Calu3 (cell line): ENCODE data around the gene PCDHGA9. TPM values are rescaled to one million over a fixed set of nuclear protein-coding genes. Genes with fewer than 3 reads are reported as not detected.
"Not testable (repeated sequence)": the region's sequence is repeated elsewhere in the genome, so short reads cannot be mapped to it uniquely, and the experiment has no call there.

ENCODE experiments used
- BruUV-seq: library from RNA; stranded (reverse); fragments of 400-500 nt; replicated peaks from 2 replicates; lab custom pipeline; 2021; lab: Mats Ljungman, UMichigan
- CTCF ChIA-PET: fragments of 300-600 bp; sonication (Branson Sonifier 250); formaldehyde crosslinking; loops from one replicate; lab custom pipeline; 2022; ENCODE audit warnings: antibody characterized with exemption; lab: Charles Lee
- DNase-seq: peaks from one replicate; pipeline ENCODE4 v3.0.0; 2022
- H3K27ac Mint-ChIP-seq: one replicate; pipeline ENCODE4 v1.8.0; 2022; ENCODE audit warnings: mixed read lengths; ENCODE audit not compliant: unreplicated experiment
- H3K27me3 Mint-ChIP-seq: one replicate; pipeline ENCODE4 v1.8.0; 2022; ENCODE audit warnings: mixed read lengths; ENCODE audit not compliant: unreplicated experiment
- H3K36me3 Mint-ChIP-seq: one replicate; pipeline ENCODE4 v1.8.0; 2022; ENCODE audit warnings: mild to moderate bottlenecking, moderate library complexity, mixed read lengths; ENCODE audit not compliant: insufficient read depth, unreplicated experiment
- H3K4me1 Mint-ChIP-seq: one replicate; pipeline ENCODE4 v1.8.0; 2022; ENCODE audit warnings: mild to moderate bottlenecking, low read depth, mixed read lengths; ENCODE audit not compliant: unreplicated experiment
- H3K4me3 Mint-ChIP-seq: one replicate; pipeline ENCODE4 v1.8.0; 2022; ENCODE audit warnings: mild to moderate bottlenecking, low read depth, moderate library complexity, mixed read lengths; ENCODE audit not compliant: unreplicated experiment
- H3K9me3 Mint-ChIP-seq: one replicate; pipeline ENCODE4 v1.8.0; 2022; ENCODE audit warnings: low read depth, mixed read lengths; ENCODE audit not compliant: unreplicated experiment
- CTCF ChIP-seq: fragments of 200-600 bp; IDR thresholded peaks from one replicate; pipeline ENCODE4 v1.8.0; 2022; ENCODE audit warnings: antibody characterized with exemption; ENCODE audit not compliant: unreplicated experiment
- intact Hi-C: fragments of 100-400 bp; cut with micrococcal nuclease; formaldehyde crosslinking; loops from one replicate; pipeline ENCODE4 v1.10.0; 2022; ENCODE audit not compliant: unreplicated experiment
- total RNA-seq: library from RNA; stranded (reverse); gene quantifications from 2 replicates; pipeline ENCODE4 v1.2.3, GENCODE V29; 2022

PCDHGA9 gene
- total RNA-seq, 1 experiment from 2014 or later, result 18.1 TPM

DNA sequence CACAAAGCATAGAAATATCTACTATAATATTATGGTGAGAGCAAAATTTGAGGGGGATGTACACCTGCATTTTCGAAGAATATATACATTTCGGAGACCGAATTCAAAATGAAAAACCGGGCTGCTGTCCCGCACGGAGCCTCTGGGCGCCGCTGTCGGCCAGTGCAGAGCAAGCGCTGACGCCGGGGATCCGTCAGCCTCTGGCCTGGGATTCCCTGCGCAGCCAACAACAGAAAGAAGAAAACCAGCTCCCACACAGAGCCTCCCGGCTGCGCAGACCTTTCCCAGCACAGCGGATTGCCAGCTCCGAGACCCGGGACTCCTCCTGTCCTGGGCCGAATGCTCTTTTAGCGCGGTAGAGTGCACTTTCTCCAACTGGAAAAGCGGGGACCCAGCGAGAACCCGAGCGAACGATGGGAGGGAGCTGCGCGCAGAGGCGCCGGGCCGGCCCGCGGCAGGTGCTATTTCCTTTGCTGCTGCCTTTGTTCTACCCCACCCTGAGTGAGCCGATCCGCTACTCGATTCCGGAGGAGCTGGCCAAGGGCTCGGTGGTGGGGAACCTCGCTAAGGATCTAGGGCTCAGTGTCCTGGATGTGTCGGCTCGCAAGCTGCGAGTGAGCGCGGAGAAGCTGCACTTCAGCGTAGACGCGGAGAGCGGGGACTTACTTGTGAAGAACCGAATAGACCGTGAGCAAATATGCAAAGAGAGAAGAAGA is 5.4 kb downstream of the PCDHGA9 start, which contains the start of gene PCDHGB6:
Gene PCDHGB6, plus strand, starts transcription at position 232 of the 716 bp plus-strand sequence. Its CDS starts 182 bp downstream, at position 414.
- H3K27me3 Mint-ChIP-seq, BruUV-seq, intact Hi-C loops: not testable (repeated sequence)
- Mint-ChIP-seq H3K4me1 (peaks cover 38% of the 10 kb centered on the region), H3K9me3 (peaks cover 14% of the 10 kb centered on the region), H3K4me3 (peak within 1 kb of the TSS; percentile 75), H3K36me3 (peaks cover 34% of the 10 kb centered on the region), H3K27ac (peak within 1 kb of the TSS; percentile 57)
- CTCF ChIA-PET, result interaction anchor here (0.8 to 2.9 kb wide), 10 partner anchors 10 to 211 kb away, joined by 3 to 20 read pairs (median 7); partner anchors contain the start of genes DIAPH1, PCDHB14, PCDHGB7 and PCDHGC3
- TF ChIP-seq CTCF, result peak; percentile 71
- peak; percentile 79 for DNase-seq

DNA sequence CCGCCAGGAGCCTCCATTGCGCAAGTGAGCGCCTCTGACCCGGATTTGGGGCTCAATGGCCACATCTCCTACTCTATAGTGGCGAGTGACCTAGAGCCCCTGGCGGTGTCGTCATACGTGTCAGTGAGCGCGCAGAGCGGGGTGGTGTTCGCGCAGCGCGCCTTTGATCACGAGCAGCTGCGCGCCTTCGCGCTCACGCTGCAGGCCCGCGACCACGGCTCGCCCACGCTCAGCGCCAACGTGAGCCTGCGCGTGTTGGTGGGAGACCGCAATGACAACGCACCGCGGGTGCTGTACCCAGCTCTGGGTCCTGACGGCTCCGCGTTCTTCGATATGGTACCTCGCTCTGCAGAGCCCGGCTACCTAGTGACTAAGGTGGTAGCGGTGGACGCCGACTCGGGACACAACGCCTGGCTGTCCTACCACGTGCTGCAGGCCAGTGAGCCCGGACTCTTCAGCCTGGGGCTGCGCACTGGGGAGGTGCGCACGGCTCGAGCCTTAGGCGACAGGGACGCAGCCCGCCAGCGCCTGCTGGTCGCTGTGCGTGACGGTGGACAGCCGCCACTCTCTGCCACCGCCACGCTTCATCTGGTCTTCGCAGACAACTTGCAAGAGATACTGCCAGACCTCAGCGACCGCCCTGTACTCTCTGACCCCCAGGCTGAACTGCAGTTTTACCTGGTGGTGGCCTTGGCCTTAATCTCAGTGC is 7.2 kb downstream of the PCDHGA9 start:
- no peak for TF ChIP-seq CTCF
- CTCF ChIA-PET, result no interaction called here
- intact Hi-C loops, result no loop called here
- peaks cover 22% of the 10 kb centered on the region for H3K9me3 Mint-ChIP-seq
- peaks cover 28% of the 10 kb centered on the region for H3K36me3 Mint-ChIP-seq
- H3K4me3 Mint-ChIP-seq, result peak overlapping the region; percentile 6
- DNase-seq, result no peak
- H3K4me1 Mint-ChIP-seq, result peaks cover 37% of the 10 kb centered on the region
- no peak overlapping the region for H3K27ac Mint-ChIP-seq
- BruUV-seq, result no TSS peak
- H3K27me3 Mint-ChIP-seq, result no peaks in the 10 kb centered on the region

DNA sequence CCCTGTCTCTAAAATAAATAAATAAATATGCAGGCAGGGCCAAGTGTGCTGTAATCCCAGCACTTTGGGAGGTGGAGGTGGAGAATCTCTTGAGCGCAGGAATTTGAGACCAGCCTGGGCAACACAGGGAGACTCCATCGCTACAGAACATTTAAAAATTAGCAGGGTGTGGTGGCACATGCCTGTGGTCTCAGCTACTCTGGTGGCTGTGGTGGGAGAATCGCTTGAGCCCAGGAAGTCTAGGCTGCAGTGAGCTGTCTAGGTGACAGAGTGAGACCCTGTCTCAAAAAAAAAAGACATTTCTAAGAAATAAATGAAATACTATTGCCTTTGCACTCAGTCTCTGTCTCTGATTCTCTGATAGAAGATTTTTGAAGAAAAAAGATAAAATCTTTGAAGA is 9.0 kb downstream of the PCDHGA9 start:
- peaks cover 27% of the 10 kb centered on the region for H3K36me3 Mint-ChIP-seq
- no peak for TF ChIP-seq CTCF
- no peaks in the 10 kb centered on the region for H3K27me3 Mint-ChIP-seq
- BruUV-seq, result no TSS peak
- H3K27ac Mint-ChIP-seq, result no peak overlapping the region
- H3K9me3 Mint-ChIP-seq, result peaks cover 16% of the 10 kb centered on the region
- CTCF ChIA-PET, result no interaction called here
- no peak overlapping the region for H3K4me3 Mint-ChIP-seq
- intact Hi-C loops, result no loop called here
- H3K4me1 Mint-ChIP-seq, result peaks cover 21% of the 10 kb centered on the region
- DNase-seq, result no peak

DNA sequence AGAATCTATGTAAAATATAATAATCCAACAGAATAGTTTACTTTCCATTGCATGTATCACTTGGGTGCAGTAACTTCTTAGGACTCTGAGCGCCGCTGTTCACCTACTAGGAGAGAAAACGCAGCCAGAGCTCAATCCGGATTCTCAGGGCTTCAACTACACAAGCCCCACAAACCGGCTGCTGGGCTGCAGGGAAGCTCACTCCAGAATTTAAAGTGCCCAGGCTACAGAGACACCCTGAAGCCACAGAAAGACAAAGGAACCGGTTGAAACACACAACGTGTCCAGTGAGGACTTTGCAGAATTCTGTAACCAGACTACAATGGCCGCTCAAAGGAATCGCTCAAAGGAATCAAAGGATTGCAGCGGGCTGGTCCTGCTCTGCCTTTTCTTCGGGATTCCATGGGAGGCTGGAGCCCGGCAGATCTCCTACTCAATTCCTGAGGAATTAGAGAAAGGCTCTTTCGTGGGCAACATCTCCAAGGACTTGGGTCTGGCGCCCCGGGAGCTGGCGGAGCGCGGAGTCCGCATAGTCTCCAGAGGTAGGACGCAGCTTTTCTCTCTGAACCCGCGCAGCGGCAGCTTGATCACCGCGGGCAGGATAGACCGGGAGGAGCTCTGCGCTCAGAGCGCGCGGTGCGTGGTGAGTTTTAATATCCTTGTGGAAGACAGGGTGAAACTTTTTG is 10.4 kb downstream of the PCDHGA9 start, which contains the start of gene PCDHGA10:
Gene PCDHGA10, plus strand, starts transcription at position 134 of the 686 bp plus-strand sequence. Its CDS starts 189 bp downstream, at position 323.
- intact Hi-C loops, result no loop called here
- Mint-ChIP-seq H3K4me1 (peaks cover 24% of the 10 kb centered on the region), H3K9me3 (peaks cover 16% of the 10 kb centered on the region), H3K27ac (no peak within 1 kb of the TSS), H3K4me3 (no peak within 1 kb of the TSS), H3K27me3 (no peaks in the 10 kb centered on the region), H3K36me3 (peaks cover 28% of the 10 kb centered on the region)
- DNase-seq, result no peak
- no TSS peak for BruUV-seq
- CTCF ChIA-PET, result no interaction called here
- TF ChIP-seq CTCF, result no peak
